NOMO-1 (cell line): ENCODE measurements around the gene PADI2.

Source experiments
- DNase-seq, 2 experiments: peaks; one replicate each; lab custom pipeline; 2025; ENCODE audit not compliant: unreplicated experiment in 2 of 2; lab: John Stamatoyannopoulos, UW

Gene PADI2

GRCh38 chr1:17119076-17119772, at the start of gene PADI2:
Gene PADI2, minus strand, starts transcription at chr1:17119451. Its CDS starts 80 bp downstream, at chr1:17119371.
- peak; percentile 70 to 72 for DNase-seq

- no peak for DNase-seq
Observed at GRCh38 chr1:17168091-17168876, 49.0 kb upstream of the PADI2 start.

GRCh38 chr1:17167786-17168090, 48.5 kb upstream of the PADI2 start:
- DNase-seq, result no peak

- DNase-seq, result no peak
Observed at GRCh38 chr1:17167041-17167785, 48.0 kb upstream of the PADI2 start.

GRCh38 chr1:17165823-17166222, 46.6 kb upstream of the PADI2 start:
- DNase-seq, result no peak

GRCh38 chr1:17163789-17164666, 44.8 kb upstream of the PADI2 start:
- no peak for DNase-seq

- no peak for DNase-seq
Observed at GRCh38 chr1:17163371-17163770, 44.1 kb upstream of the PADI2 start.

- no peak for DNase-seq
Observed at GRCh38 chr1:17162941-17163340, 43.7 kb upstream of the PADI2 start.

- no peak for DNase-seq
Observed at GRCh38 chr1:17161926-17162800, 42.9 kb upstream of the PADI2 start.

GRCh38 chr1:17161137-17161740, 42.0 kb upstream of the PADI2 start:
- peak in 1 of 2 experiments; percentile 26 for DNase-seq

GRCh38 chr1:17158961-17159360, 39.7 kb upstream of the PADI2 start:
- no peak for DNase-seq

GRCh38 chr1:17156108-17156507, 36.9 kb upstream of the PADI2 start:
- no peak for DNase-seq

- DNase-seq, result no peak
Observed at GRCh38 chr1:17155257-17155920, 36.1 kb upstream of the PADI2 start.

- no peak for DNase-seq
Observed at GRCh38 chr1:17149771-17150170, 30.5 kb upstream of the PADI2 start.

GRCh38 chr1:17148950-17149608, 29.8 kb upstream of the PADI2 start:
- no peak for DNase-seq

GRCh38 chr1:17145648-17146047, 26.4 kb upstream of the PADI2 start:
- DNase-seq, result no peak

GRCh38 chr1:17143760-17144159, 24.5 kb upstream of the PADI2 start:
- no peak for DNase-seq
